Measurements from ENCODE around the gene RALGPS1.
"Not testable (repeated sequence)": the region's sequence is repeated elsewhere in the genome, so short reads cannot be mapped to it uniquely, and the experiment has no call there.

RALGPS1 gene

DNA sequence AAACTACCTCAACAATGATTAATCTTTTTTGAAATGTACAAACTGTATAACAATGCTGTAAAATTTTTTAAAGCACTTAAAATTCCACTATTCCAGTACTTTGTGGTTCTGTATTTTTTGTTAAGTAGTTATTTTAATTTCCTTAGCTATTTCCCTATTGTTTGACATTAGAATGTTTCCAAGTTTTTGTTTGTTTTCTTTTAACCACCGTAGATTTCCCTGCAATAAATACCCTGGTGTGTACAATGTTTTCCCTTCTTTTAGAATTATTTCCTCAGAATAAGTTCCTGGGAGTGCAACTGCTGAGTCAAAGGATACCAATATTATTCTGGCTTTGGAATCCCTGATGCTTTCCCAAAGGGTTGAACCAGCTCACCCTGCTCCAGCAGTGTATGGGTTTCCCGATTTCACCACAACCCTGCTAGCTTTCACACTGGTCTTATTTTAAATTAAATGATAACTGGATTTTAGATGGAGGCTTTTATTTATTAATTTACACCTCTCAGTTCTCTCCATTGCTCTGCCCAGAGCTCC is 228.4 kb downstream of the RALGPS1 start:
- DNase-seq = no peak

DNA sequence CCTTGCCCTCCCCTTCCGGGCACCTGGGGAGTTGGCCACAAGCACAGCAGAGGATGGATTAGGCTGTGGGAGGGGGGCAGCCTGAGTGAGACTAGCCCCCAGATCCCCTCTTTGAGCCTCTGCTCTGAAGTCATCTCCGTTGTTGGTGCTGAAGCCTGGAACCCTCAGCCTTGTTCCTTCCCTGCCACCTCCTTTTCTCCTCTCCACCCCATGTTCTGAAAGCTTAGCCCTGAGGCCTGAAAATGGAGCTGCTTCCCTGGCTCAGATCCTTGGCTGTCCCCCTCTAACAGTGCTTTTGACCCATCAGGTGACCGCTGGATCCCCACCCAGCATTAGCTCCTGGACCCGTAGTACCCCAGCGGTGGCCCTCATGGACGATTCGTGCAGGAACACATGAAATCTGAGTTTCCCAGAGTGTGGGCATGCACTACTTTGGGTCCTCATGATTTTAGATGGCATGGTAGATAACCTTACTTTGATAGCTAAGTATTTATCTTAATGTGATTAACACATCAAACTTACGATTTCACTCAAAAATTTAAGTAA is 229.4 kb downstream of the RALGPS1 start:
- no peak for DNase-seq

DNA sequence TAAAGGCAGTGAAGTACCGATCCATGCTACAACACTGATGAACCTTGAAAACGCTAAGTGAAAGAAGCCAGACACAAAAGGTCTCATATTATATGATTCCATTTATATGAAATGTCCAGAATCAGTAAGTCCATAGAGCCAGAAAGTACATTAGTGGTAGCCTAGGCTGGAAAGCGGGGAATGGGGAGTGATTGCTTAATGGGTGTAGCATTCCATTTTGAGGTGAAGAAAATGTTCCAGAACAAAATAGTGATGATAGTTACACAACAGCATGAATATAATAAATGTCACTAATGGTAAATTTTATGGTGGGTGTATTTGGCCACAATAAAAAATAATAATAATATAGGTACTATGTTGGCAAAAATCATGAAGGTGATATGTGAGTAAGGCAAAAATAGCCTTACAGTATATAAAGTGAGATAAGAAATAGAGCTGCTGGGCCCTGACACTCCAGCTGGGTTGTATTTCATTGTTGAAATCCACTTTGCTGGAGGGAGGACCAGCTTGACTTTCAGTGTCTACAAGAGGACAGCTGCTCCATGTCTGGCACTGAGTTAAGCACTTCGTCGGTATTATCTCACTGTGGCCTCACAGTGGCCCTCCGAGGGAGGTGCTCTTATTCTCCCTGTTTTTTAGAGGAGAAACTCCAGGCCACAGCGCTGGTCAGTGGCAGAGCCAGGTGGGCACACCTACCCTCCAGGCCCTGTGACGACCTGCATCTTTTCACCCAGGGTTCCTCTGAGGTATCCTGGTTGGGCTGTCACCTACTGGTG is 230.3 kb downstream of the RALGPS1 start:
- DNase-seq = no peak

DNA sequence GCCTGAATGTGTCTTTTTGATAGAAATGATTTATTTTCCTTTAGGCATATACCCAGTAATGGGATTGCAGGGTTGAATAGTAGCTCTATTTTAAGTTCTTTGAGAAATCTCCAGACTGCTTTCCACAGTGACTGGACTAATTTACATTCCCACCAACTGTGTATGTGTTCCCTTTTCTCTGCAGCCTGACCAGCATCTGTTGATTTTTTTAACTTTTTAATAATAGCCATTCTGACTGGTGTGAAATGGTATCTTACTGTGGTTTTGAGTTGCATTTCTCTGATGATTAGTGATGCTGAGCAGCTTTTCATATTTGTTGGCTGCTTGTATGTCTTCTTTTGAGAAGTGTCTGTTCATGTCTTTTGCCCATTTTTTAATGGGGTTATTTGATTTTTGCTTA is 232.3 kb downstream of the RALGPS1 start:
- DNase-seq = not testable (repeated sequence)

DNA sequence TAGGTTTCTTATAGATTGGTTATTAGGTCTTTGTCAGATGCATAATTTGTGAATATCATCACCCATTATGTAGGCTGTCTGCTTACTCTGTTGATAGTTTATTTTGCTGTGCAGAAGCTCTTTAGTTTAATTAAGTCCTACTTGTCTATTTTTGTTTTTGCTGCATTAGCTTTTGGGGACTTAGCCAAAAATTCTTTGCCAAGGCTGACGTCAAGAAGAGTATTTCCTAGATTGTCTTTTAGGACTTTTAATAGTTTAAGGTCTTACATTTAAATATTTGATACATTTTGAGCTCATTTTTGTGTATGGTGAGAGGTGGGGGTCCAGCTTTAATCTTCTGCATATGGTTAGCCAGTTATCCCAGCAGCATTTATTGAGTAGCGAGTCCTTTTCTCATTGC is 232.7 kb downstream of the RALGPS1 start:
- no peak for DNase-seq

DNA sequence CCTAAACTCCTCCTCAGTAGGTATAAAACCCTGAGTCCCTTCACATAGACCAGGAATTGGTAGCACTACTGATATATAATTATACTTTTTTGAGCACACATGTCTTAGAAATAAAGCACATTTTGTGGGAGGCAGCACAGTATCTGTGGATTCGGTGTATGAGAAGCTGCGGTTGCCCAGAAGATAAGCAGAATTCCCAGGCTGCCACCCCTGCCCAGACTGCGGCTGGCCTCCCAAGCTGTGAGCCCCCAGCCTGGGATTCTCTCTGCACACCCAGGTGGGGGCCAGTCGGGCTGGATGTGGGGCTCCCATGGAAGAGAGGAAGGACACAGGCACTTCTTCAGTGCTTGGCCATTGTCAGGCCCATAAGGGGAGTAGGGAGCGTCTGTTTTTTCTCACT is 233.4 kb downstream of the RALGPS1 start:
- DNase-seq = no peak

DNA sequence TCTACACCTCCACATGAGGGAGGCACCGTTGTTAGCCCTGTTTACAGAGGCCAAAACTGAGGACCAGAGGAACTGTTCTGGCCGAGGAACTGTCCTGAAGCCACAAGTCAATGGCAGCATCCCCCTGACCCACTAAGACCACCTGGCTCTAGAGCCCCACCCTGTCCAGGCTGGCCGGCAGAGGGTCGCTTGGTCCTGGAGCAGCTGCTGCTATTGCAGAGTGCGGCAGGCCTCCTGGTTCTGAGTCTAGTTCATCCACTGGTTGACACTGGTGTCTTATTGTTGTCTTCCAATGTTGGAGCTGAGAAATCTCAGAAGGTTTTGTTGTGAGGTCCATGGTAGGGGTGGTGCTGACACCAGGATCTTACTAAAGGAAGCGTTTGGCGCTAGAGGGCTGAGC is 234.4 kb downstream of the RALGPS1 start:
- no peak for DNase-seq

DNA sequence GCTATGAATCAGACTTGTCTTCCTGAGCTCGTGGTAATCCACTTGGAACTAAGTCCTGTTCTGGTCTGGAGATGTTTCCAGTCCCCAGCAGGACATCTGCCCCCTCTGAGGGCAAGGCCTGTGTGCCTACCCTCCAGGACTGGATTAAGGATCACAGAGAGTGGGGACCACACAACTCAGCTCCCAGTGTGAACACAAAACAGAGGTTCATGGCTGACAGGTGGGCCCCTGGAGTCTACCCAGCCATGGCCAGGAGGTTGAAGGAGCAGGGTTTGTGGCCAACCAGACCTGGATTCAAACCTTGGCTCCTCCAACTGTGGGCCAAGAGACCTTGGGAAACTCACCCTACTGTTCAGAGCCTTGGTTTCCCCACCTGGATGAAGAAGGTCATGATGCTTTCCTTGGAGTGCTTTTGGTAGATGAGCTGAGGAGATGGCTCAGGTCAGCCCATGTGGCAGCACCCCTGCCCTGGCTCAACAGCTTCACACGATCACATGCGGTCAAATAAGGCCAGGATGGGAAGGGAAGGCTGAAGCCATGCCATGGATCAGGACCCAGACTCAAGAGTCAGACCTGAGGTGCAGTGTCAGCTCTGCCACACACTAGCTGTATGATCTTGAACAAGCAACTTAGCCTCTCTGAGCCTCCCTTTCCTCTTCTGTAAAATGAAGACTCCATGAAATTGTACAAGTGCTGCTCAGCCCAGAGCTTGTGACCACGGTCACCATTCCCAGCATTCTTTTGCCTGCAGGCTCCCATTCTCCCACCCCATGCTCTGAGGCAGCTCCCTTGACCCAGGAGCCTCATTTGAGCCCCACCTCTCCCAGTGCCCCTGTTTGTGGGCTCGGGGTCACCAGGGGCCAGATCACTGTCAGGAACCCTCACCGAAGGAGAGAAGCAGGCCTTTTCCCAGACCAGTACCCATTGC is 235.1 kb downstream of the RALGPS1 start:
- no peak for DNase-seq

DNA sequence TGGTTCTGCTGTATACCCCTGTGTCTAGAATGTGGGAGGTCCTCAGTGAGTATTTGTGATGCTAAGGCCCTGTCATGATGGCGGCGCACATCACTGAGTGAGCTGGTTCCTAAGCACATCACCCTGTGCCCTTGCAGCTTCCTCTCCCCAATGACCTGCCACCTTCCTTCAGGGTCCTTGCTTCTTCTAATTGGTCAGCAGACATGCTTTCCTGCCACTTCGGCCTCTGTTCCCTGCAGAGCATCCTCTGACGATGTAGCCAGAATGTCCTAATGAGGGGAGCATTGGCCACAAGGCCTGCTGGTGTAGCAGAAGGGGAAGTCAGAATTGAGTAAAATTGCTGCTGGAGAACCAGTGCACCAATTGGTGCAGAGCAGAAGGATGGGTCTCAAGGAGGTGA is 238.9 kb downstream of the RALGPS1 start:
- no peak for DNase-seq

DNA sequence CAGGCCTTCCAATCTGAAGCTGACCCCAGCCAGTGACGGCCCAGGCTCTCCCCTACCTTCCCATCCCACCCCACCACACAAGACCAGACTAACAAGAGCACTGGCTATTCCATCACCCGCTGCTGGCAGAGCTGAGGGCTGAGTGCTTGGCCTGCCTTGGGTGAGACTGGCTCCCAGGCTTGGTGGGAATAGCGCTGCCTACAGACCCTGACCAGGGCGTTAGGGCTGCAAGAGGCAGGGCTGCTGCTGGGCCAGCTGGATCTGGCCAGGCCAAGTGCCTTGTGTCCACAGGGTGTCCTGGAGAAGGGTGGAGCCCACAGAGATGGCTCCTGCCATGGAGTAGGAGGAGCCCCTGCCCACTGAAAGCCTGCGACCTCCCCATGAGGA is 239.4 kb downstream of the RALGPS1 start:
- no peak for DNase-seq

DNA sequence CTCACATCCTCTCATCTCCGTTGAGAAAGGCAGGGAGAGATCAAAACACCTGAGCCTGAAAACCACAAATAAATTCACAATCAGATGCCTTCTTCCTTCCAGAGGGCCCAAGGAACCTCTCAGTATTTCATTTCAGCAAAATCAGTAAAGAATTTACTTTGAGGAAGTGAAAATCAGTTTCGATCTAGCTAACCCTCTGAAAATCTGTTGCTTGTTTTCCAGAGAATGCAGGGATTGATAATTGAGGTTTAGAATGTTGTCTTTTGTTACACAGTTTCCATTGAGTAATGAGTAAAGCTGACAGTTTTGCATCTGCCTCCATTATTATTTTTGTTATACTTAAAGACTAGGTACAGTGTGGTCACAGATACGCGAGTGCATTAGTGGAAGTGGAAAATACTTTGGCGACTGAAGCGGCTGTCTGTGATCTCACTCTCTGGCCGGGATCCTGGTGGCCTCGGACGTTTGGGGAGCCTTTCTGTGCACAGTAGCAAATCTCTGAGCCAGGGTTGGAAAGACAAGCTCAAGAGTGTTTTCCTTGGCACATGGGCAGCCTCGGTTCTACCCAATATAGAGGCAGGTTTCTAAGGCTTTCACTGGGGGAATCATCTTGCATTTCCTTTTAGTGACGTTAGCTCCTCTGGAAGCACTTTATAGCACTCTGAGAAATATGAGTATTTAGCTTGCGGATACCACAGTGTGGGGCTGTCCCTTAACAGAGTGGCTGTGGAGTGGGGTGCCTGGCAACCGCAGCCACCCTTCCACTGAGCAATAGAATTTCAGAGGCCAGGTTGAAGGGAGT is 240.0 kb downstream of the RALGPS1 start:
- DNase-seq = no peak

DNA sequence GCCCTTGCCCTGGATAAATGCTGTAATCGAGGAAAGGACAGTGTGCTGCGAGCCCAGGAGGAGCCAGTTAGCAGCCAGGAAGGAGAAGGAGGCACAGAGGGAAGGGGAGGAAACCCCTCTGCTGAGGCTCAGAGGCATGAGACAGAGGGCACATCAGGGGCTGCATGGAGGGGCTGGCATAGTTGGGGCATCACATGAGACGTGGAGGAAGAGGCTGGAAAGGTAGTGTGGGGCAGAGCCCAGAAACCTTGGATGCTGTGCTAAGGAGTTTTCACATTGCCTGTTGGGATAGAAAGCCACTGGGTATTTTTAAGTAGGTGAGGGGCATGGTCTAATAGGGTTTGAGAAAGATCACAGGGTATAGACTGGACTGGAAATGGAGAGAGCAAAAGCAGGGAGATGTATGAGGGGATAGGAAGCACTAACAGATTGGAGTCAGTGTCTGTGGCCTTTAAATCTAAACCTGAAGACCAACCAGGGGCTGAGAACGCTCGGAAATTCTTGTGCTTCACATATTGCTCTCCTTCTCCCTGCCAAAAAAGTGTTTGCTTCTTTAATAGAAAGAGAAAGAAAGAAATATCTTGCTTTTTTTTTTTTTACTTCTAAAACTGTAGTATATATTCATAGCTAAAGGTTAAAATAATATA is 240.9 kb downstream of the RALGPS1 start:
- DNase-seq = no peak

DNA sequence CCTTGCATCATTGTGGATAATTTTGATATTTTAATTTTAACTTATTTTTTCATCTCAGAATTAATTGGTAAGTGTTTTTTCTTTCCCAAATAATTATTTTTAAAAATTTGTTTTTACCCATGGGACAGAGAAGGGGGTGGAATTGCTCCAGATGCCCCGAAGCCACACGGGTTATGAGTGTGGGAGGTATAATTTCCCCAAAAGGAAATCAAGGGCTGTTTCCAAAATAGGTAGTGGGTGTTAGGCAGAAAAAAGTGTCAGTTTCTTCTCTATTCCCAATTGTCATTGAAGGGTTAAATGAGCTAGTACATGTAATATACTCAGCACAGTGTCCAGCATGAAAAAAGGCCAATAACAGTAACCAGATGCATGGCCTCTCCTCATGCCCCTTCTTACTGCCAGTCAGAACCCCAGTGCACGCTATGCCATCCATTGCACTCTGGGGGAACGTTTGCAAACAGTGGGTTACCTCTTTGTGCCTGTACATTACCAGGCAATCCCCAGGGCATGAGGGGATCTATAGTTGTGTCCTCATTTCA is 244.3 kb downstream of the RALGPS1 start:
- DNase-seq = no peak

DNA sequence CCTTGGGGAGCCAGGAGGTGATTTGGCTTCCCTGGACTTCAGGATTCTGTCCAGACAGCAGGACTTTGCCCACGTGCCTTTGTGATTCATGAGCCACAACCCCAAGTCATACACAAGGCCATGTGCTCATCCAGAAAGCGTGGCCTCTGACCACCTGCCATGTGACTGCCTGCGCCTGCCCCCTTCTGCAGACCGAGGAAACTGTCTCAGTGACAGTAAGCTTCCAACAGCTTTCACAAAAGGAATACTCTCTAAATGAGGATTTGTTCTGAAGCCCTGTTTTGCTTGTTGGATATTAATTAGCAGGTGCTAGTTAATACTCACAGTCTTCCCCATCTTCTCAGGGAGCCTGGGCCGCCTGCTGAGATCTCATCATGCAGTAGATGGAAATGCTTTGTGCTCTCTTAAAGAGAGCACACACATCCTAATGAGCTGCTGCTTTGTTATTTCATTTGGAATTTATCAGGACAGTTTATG is 244.8 kb downstream of the RALGPS1 start:
- DNase-seq = no peak

DNA sequence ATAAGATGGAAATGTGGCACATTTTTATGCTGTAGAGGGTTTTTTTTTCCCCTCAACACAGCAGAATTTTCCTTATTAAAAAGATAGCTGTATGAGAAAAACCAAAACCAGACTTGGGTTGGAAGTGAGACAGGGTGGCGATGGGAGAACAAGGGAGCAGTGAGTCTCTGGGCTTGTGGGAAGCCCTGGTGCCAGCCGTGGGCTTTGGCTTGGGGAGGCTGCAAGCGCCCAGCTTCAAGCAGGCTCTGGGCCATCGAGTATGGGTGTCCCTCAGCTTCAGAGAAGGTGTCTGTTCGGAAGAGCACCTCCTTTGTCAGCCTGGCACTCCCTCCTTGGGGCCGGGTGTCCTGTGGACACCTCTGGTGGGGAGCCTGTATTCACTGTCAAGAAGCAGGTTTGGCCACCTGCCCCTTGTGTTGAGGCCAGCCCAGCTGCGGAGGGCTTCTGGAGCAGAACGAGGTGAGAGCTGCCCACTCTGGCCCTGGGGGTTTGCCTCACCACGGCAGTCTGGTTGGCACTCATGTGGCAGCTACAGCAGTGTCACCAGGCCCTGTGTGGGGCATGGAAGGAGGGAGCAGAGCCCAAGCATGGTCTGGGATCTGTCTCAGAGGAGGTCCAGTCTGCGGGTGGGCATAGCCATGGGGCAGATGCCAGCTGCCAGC is 245.5 kb downstream of the RALGPS1 start:
- DNase-seq = no peak

DNA sequence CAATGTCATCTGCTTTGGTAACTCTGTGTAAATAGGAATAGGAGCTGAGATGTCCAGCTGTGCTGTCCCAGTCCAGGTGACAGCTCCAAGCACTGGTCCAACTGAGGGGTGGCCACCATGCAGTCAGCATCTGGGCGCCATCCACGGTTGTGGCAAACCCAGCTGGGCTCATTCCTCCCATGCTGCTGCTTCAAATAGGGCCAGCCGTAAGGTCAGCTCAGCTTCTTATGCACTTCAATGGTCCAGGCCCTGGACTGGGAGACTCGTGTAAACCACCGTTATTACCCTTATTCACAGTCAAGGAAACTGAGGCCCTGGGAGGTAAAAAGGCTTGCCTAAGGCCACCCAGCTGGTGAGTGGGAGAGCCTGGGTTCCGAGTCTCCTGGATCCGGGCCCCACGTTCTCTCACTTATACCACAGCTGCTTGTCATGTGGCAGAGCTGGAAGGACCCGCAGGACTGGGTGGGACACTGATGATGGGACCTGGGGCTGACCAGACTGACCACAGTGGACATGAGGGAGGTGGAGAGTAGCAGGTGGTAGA is 246.6 kb downstream of the RALGPS1 start:
- no peak for DNase-seq

DNA sequence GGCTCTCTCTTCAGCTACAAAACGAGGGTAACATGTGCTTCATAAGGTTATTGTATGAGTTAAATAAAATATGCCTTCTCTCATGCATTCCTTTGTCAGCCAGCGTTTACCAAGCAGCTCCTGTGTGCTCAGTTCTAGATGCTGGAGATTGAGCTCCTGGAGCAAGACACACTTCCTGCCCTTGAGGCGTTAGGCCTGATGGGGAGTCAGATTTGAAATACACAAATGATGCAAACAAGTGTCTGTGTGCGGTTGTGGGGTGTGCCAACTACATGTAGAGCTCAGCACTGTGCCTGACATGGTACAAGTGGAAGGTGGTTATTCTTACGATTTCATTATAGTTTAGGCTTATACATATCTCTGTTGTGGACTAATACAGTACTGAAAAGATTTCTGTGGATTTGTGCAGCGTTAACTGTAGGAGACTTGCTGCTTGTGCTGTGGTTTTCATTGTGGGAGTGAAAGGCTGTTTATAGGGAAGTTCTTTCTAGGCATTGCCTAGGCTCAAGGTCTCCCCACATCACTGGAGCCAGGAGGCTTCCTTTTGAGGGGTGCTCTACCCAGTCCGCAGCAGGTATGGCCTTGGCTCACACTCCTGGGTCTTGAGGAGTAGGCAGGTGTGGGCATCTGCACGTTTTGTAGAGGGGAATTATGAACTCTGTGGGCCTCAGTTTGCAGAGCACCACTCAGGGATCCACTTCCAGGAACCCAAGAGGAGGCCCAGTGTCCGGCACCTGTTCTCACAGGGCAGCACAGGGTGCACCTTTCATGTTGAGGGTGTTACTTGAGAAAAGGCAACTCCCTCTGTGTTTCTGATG is 247.7 kb downstream of the RALGPS1 start:
- DNase-seq = no peak

DNA sequence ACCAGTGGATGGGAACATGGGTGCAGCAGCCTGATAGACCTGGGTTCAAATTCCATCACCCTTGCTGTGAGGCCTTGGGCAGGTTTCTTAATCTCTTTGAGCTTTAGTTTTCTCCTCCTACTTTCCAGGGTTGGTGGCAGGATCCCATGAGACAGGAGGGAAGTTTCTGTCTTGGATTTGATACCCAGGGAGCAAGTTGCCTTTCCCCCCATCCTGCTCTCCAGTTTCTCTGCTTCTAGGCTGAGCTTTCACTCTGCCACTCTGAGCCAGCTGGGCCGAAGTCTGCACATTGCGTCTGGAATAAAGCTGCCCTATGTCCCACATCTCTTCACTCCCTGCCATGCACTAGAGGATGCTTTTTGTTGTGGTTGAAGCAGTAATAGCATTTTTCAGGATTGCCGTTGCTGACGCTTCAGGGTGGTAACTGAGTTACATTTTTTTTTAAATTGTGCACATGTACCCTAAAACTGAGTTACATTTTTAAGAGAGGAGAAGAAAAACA is 248.3 kb downstream of the RALGPS1 start:
- DNase-seq = no peak

DNA sequence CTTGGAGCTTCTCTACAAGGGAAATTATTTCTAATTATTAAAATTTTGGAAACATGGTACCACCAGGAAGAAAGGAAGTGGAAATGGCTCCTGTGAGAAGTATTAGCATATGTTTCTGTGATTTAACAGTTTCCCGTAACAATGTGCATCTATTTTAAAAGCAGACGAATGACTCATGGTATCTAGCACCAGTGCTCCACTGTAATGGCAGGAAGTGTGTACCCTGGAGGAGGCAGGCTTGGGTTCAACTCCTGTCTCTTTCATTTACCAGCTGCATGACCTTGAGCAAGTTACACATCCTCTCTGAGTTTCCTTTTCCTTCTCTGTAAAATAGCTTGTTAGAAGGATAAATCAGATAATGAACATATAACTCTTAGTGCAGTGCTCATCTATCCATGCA is 248.8 kb downstream of the RALGPS1 start:
- DNase-seq = peak; percentile 30

DNA sequence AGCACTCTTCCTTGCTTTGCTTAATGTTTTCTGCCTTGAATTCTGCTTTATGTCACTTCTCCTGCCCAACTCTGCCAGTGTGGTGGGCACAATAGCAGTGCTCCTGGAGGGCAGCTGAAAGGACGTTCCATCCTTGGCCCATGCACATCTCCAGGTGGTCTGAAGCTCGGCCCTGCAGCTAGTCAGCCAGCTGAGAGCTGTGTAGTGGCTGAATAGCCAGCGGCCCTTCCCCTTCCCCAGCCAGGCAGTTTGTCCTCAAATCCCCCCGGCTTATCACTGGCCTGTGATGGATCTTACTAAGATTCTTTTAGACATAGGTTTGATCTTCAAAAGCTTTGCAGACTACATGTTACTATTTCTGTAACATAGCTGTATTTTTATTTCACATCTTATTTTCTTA is 250.5 kb downstream of the RALGPS1 start:
- DNase-seq = no peak

Measured in CD4-positive, alpha-beta T cell treated with Interleukin-6 for 4 hours (primary cell).